Measurements from ENCODE around the gene SCARF2. TPM values are rescaled to one million over a fixed set of nuclear protein-coding genes. Genes with fewer than 3 reads are reported as not detected.
"Not testable (repeated sequence)": the region's sequence is repeated elsewhere in the genome, so short reads cannot be mapped to it uniquely, and the experiment has no call there.

SCARF2 gene
- total RNA-seq, 5 donors from 2014 or later (not counting 1 experiment from before 2014, with no cell fraction given), result 1.6 to 3.1 (median 2.9) TPM

- Mint-ChIP-seq H3K27ac (peak overlapping the region; percentile 16 to 32), H3K4me3 (no peak overlapping the region), H3K4me1 (peaks cover 26 to 31% (median 31%) of the 10 kb centered on the region in 3 donors), H3K27me3 (no peaks in the 10 kb centered on the region), H3K9me3 (no peaks in the 10 kb centered on the region), H3K36me3 (peaks cover 19% of the 10 kb centered on the region)
- Histone ChIP-seq H3K4me1 (ENCODE audit: control insufficient read depth in 1 of 2, extremely low read depth in 1 of 2, insufficient read depth in 2 of 2, low read length in 2 of 2) (peaks cover 6 to 10% of the 10 kb centered on the region in 2 experiments), H3K27ac (ENCODE audit: low read length) (no peak overlapping the region), H3K27me3 (replicated peaks in 1 of 2; ENCODE audit: control insufficient read depth in 2 of 2, extremely low read depth in 1 of 2, insufficient read depth in 2 of 2, low read length in 1 of 2) (no peaks in the 10 kb centered on the region), H3K4me3 (ENCODE audit: control insufficient read depth in 1 of 2, extremely low read depth in 1 of 2, low read length in 1 of 2) (no peak overlapping the region), H3K9me3 (no peaks in the 10 kb centered on the region), H3K36me3 (ENCODE audit: control insufficient read depth in 2 of 2, extremely low read depth in 1 of 2, insufficient read depth in 1 of 2, low read length in 1 of 2) (peaks cover 0 to 11% of the 10 kb centered on the region in 2 donors)
- ATAC-seq (replicated peaks in 1 of 4) (no peak), DNase-seq (no peak)
- 100% methylated on average over 1 of the region's 1 CpG for WGBS (ENCODE audit: insufficient coverage)
- POLR2A ChIA-PET, result no interaction called here
- CTCF ChIA-PET, result interaction anchor here in 1 of 2 donors (0.6 kb wide), 1 partner anchor 16 kb away, joined by 3 read pairs; the partner anchor contains the start of gene KLHL22
These were observed 42.1 kb upstream of the SCARF2 start for GRCh38 chr22:20479612-20480196.

- H3K27me3 ChIP-seq (replicated peaks in 1 of 2; ENCODE audit: control insufficient read depth in 2 of 2, extremely low read depth in 1 of 2, insufficient read depth in 2 of 2, low read length in 1 of 2); H3K27ac ChIP-seq (ENCODE audit: low read length); CTCF ChIA-PET; H3K27ac Mint-ChIP-seq; H3K36me3 ChIP-seq (ENCODE audit: control insufficient read depth in 2 of 2, extremely low read depth in 1 of 2, insufficient read depth in 1 of 2, low read length in 1 of 2); DNase-seq; POLR2A ChIA-PET; H3K4me3 ChIP-seq (ENCODE audit: control insufficient read depth in 1 of 2, extremely low read depth in 1 of 2, low read length in 1 of 2); ATAC-seq (replicated peaks in 1 of 4); H3K9me3 ChIP-seq; H3K4me3 Mint-ChIP-seq; H3K9me3 Mint-ChIP-seq; H3K27me3 Mint-ChIP-seq: not testable (repeated sequence)
- Mint-ChIP-seq H3K4me1 (peaks cover 28 to 34% (median 28%) of the 10 kb centered on the region in 3 donors), H3K36me3 (peaks cover 12% of the 10 kb centered on the region)
- no CpG with 5 or more reads among the region's 6 CpGs for WGBS (ENCODE audit: insufficient coverage)
- peaks cover 9 to 15% of the 10 kb centered on the region in 2 experiments for H3K4me1 ChIP-seq (ENCODE audit: control insufficient read depth in 1 of 2, extremely low read depth in 1 of 2, insufficient read depth in 2 of 2, low read length in 2 of 2)
These were observed 40.4 kb upstream of the SCARF2 start for GRCh38 chr22:20478059-20478458.

- CTCF ChIA-PET; POLR2A ChIA-PET; H3K27ac ChIP-seq (ENCODE audit: low read length); DNase-seq; H3K9me3 Mint-ChIP-seq; H3K9me3 ChIP-seq; H3K27me3 Mint-ChIP-seq; ATAC-seq (replicated peaks in 1 of 4); H3K27me3 ChIP-seq (replicated peaks in 1 of 2; ENCODE audit: control insufficient read depth in 2 of 2, extremely low read depth in 1 of 2, insufficient read depth in 2 of 2, low read length in 1 of 2); H3K4me3 ChIP-seq (ENCODE audit: control insufficient read depth in 1 of 2, extremely low read depth in 1 of 2, low read length in 1 of 2): not testable (repeated sequence)
- 87% methylated on average over 3 of the region's 12 CpGs for WGBS (ENCODE audit: insufficient coverage)
- Histone ChIP-seq H3K4me1 (ENCODE audit: control insufficient read depth in 1 of 2, extremely low read depth in 1 of 2, insufficient read depth in 2 of 2, low read length in 2 of 2) (peaks cover 9 to 15% of the 10 kb centered on the region in 2 experiments), H3K36me3 (ENCODE audit: control insufficient read depth in 2 of 2, extremely low read depth in 1 of 2, insufficient read depth in 1 of 2, low read length in 1 of 2) (peaks cover 0 to 11% of the 10 kb centered on the region in 2 donors)
- Mint-ChIP-seq H3K27ac (peak overlapping the region; percentile 85 to 87), H3K4me1 (peaks cover 31 to 47% (median 34%) of the 10 kb centered on the region in 3 donors), H3K36me3 (peaks cover 19% of the 10 kb centered on the region), H3K4me3 (peak overlapping the region in 2 of 3 donors; percentile 9 to 54)
These were observed 37.9 kb upstream of the SCARF2 start for GRCh38 chr22:20475569-20475968.

DNA sequence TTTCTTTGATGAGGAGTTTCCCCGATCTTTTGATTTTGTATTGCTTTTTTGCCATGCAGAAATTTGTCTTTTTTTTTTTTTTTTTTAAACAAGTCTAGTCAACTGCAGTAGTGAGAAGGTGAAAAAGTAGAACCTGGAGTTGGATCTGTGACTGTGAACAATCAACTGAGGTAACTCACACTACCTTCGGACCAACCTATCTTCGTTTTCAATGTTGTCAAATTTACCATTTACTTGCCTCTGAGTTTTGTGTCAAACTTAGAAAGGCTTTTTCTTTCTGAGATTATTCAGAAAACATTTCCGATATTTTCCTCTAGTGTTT lies 37.5 kb upstream of the SCARF2 start:
- Histone ChIP-seq H3K4me1 (ENCODE audit: control insufficient read depth in 1 of 2, extremely low read depth in 1 of 2, insufficient read depth in 2 of 2, low read length in 2 of 2) (peaks cover 9 to 17% of the 10 kb centered on the region in 2 experiments), H3K27me3 (replicated peaks in 1 of 2; ENCODE audit: control insufficient read depth in 2 of 2, extremely low read depth in 1 of 2, insufficient read depth in 2 of 2, low read length in 1 of 2) (no peaks in the 10 kb centered on the region), H3K4me3 (ENCODE audit: control insufficient read depth in 1 of 2, extremely low read depth in 1 of 2, low read length in 1 of 2) (no peak overlapping the region), H3K36me3 (ENCODE audit: control insufficient read depth in 2 of 2, extremely low read depth in 1 of 2, insufficient read depth in 1 of 2, low read length in 1 of 2) (peaks cover 0 to 15% of the 10 kb centered on the region in 2 donors), H3K9me3 (no peaks in the 10 kb centered on the region), H3K27ac (ENCODE audit: low read length) (no peak overlapping the region)
- POLR2A ChIA-PET, result no interaction called here
- peak overlapping the region; percentile 85 to 87 for H3K27ac Mint-ChIP-seq
- CTCF ChIA-PET, result no interaction called here
- peak overlapping the region in 2 of 3 donors; percentile 41 to 54 for H3K4me3 Mint-ChIP-seq
- H3K4me1 Mint-ChIP-seq, result peaks cover 30 to 49% (median 31%) of the 10 kb centered on the region in 3 donors
- no peak for ATAC-seq (replicated peaks in 1 of 4)
- H3K9me3 Mint-ChIP-seq, result no peaks in the 10 kb centered on the region
- no peaks in the 10 kb centered on the region for H3K27me3 Mint-ChIP-seq
- peaks cover 20% of the 10 kb centered on the region for H3K36me3 Mint-ChIP-seq
- no peak for DNase-seq
- no CpG with 5 or more reads among the region's 4 CpGs for WGBS (ENCODE audit: insufficient coverage)

- Histone ChIP-seq H3K4me1 (ENCODE audit: control insufficient read depth in 1 of 2, extremely low read depth in 1 of 2, insufficient read depth in 2 of 2, low read length in 2 of 2) (peaks cover 9 to 28% of the 10 kb centered on the region in 2 experiments), H3K36me3 (ENCODE audit: control insufficient read depth in 2 of 2, extremely low read depth in 1 of 2, insufficient read depth in 1 of 2, low read length in 1 of 2) (peaks cover 0 to 22% of the 10 kb centered on the region in 2 donors), H3K9me3 (no peaks in the 10 kb centered on the region), H3K27me3 (replicated peaks in 1 of 2; ENCODE audit: control insufficient read depth in 2 of 2, extremely low read depth in 1 of 2, insufficient read depth in 2 of 2, low read length in 1 of 2) (no peaks in the 10 kb centered on the region), H3K27ac (ENCODE audit: low read length) (no peak overlapping the region), H3K4me3 (ENCODE audit: control insufficient read depth in 1 of 2, extremely low read depth in 1 of 2, low read length in 1 of 2) (no peak overlapping the region)
- CTCF ChIA-PET, result no interaction called here
- H3K36me3 Mint-ChIP-seq, result peaks cover 20% of the 10 kb centered on the region
- H3K9me3 Mint-ChIP-seq, result no peaks in the 10 kb centered on the region
- ATAC-seq (replicated peaks in 1 of 4), result no peak
- peak overlapping the region; percentile 41 to 59 for H3K27ac Mint-ChIP-seq
- H3K4me3 Mint-ChIP-seq, result no peak overlapping the region
- WGBS (ENCODE audit: insufficient coverage), result 79% methylated on average over 6 of the region's 11 CpGs
- peaks cover 36 to 52% (median 40%) of the 10 kb centered on the region in 3 donors for H3K4me1 Mint-ChIP-seq
- H3K27me3 Mint-ChIP-seq, result no peaks in the 10 kb centered on the region
- POLR2A ChIA-PET, result no interaction called here
- DNase-seq, result no peak
These were observed 35.2 kb upstream of the SCARF2 start for GRCh38 chr22:20472629-20473442.

DNA sequence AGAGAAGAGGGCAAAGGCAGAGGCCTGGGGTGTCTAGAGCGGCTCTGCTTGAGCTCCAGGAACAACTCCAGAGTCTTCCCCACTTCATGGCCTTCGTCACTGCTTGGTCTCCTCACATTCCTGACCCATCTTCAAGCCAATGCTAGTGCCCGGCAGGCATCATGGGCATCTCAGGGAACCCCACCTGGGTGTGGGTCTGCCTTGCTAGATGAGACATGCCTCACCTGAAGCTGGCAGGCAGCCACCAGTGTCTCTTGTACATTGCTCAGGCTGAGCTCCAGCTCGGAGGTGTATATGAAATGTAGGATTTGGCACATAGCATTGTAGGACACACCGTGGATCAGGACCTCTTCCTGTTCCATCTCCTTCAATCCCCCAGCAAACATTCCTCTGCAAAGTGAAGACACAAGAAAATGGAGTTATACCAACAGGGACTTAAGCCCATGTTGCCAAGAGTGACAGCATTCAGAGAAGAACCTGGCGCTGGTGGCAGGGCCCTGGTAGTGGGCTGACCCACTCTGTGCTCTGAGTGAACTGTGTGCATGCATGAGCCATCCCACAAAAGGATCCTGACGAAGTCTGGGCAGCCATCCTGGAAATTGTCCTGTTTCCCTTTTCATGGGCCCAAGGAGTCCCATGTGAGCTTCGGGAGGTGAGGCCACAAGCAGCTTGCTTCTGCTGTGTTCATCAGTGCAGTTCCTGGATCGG lies 33.7 kb upstream of the SCARF2 start:
- H3K9me3 ChIP-seq, result no peaks in the 10 kb centered on the region
- no peaks in the 10 kb centered on the region for H3K9me3 Mint-ChIP-seq
- no peak overlapping the region for H3K27ac ChIP-seq (ENCODE audit: low read length)
- H3K27me3 ChIP-seq (replicated peaks in 1 of 2; ENCODE audit: control insufficient read depth in 2 of 2, extremely low read depth in 1 of 2, insufficient read depth in 2 of 2, low read length in 1 of 2), result no peaks in the 10 kb centered on the region
- peaks cover 12 to 39% of the 10 kb centered on the region in 2 experiments for H3K4me1 ChIP-seq (ENCODE audit: control insufficient read depth in 1 of 2, extremely low read depth in 1 of 2, insufficient read depth in 2 of 2, low read length in 2 of 2)
- POLR2A ChIA-PET, result no interaction called here
- no peak overlapping the region for H3K4me3 Mint-ChIP-seq
- ATAC-seq (replicated peaks in 1 of 4) (no peak), DNase-seq (no peak)
- H3K36me3 ChIP-seq (ENCODE audit: control insufficient read depth in 2 of 2, extremely low read depth in 1 of 2, insufficient read depth in 1 of 2, low read length in 1 of 2), result peaks cover 0 to 19% of the 10 kb centered on the region in 2 donors
- peaks cover 41 to 64% (median 50%) of the 10 kb centered on the region in 3 donors for H3K4me1 Mint-ChIP-seq
- WGBS (ENCODE audit: insufficient coverage), result 100% methylated on average over 2 of the region's 9 CpGs
- no peaks in the 10 kb centered on the region for H3K27me3 Mint-ChIP-seq
- H3K36me3 Mint-ChIP-seq, result peaks cover 20% of the 10 kb centered on the region
- CTCF ChIA-PET, result no interaction called here
- H3K4me3 ChIP-seq (ENCODE audit: control insufficient read depth in 1 of 2, extremely low read depth in 1 of 2, low read length in 1 of 2), result no peak overlapping the region
- H3K27ac Mint-ChIP-seq, result peak overlapping the region; percentile 61 to 62
